IPS-18c (cell line): Measurements from ENCODE around the gene PIH1D1.

ENCODE experiments used
- H3K4me3 ChIP-seq: 2 replicates; pipeline ENCODE4 v1.7.0; 2013; ENCODE audit warnings: low read depth, mild to moderate bottlenecking, low read length, moderate library complexity; ENCODE audit not compliant: insufficient read depth
- H3K9me3 ChIP-seq: one replicate; pipeline ENCODE4 v1.6.1; 2013; ENCODE audit warnings: mild to moderate bottlenecking, low read length, moderate library complexity; ENCODE audit not compliant: control insufficient read depth, insufficient read depth

Gene PIH1D1

GRCh38 chr19:49417088-49417487, 34.5 kb downstream of the PIH1D1 start:
- no peaks in the 10 kb centered on the region for H3K9me3 ChIP-seq
- no peak overlapping the region for H3K4me3 ChIP-seq

- H3K4me3 ChIP-seq, result no peak overlapping the region
- H3K9me3 ChIP-seq, result no peaks in the 10 kb centered on the region
These were observed 35.8 kb downstream of the PIH1D1 start for GRCh38 chr19:49415810-49416200.

DNA sequence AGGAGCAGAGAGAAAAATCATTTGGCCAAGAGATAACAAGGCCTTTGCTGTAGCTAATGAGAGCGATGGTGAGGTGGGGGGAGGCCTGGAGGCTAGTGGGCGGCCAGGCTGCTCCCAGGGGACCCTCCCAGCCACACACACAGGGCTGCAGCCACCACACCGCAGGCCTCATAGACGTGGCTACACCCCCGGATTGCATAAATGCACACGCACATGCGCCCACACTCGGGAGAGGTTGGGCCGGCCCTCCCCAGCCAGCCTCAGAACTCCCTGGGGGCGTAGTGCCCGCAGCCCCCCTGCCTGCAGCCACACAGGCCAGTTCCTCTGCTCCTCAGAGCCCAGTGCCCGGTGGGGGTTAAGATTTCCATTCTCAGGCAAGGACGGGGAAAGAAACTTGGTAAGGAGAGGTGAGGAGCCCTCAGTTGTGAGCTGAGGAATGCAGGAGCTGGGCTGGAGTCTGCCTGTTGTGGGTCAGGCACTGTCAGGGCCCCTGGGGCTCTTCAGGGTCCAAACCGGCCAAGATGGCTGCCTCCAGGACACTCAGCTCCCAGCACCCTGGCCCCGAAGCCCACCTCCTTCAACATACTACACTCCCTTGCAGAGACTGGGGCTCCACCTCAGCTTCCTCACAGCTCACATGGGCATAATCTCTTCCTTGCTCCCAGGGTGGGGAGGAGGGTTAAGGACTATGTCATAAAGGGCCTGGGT, 36.4 kb downstream of the PIH1D1 start:
- no peak overlapping the region for H3K4me3 ChIP-seq
- H3K9me3 ChIP-seq, result no peaks in the 10 kb centered on the region

DNA sequence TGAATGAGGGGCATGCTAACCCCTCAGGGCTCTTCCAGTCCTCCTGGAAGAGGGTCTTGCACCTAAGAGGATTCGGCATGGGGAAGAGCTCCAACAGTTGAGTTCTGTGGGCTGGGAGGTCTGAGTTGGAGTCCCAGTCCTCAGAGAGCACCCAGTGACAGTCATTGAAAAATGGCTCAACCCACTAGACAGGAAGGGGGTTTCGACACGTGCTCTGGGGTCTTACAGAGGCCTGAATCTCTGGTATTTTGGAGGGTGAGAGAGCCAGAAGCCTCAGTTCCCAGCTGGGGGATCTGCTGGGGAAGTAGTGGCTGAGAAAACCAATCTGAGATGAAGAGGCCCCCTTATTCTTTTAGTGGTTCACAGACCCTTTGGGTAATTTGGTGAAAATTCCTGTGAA, 37.4 kb downstream of the PIH1D1 start:
- Histone ChIP-seq H3K4me3 (no peak overlapping the region), H3K9me3 (no peaks in the 10 kb centered on the region)

GRCh38 chr19:49413348-49413747, 38.3 kb downstream of the PIH1D1 start:
- no peaks in the 10 kb centered on the region for H3K9me3 ChIP-seq
- H3K4me3 ChIP-seq, result no peak overlapping the region

GRCh38 chr19:49411681-49412326, 39.8 kb downstream of the PIH1D1 start:
- Histone ChIP-seq H3K4me3 (no peak overlapping the region), H3K9me3 (no peaks in the 10 kb centered on the region)

DNA sequence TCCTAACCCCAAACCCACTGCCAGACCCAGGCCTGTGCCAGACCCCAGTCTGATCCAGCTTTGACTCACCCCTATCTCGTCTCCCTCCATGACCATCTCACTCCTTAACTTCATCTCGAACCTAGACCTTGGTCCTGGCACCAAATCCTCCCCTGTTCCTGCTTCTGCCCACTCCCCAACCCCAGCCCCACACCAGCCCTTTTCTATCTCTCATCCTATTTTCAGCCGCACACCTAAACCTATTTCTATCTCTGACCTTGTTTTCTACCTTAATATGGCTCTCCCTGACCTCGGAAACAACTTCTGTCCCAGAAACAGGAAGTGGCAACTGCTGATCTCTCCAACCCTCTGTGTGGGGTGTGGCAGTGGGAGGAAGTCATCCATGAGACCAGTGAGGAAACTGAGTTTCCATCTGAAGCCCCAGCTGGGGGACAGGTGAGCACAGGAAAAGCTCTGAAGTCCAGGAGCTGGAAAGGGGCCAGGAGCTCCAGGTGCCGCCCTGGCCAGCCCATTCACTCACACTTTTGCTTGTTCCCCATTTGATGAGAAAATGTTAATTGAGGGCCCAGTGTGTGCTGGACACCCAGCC, 42.1 kb downstream of the PIH1D1 start:
- no peak overlapping the region for H3K4me3 ChIP-seq
- no peaks in the 10 kb centered on the region for H3K9me3 ChIP-seq

DNA sequence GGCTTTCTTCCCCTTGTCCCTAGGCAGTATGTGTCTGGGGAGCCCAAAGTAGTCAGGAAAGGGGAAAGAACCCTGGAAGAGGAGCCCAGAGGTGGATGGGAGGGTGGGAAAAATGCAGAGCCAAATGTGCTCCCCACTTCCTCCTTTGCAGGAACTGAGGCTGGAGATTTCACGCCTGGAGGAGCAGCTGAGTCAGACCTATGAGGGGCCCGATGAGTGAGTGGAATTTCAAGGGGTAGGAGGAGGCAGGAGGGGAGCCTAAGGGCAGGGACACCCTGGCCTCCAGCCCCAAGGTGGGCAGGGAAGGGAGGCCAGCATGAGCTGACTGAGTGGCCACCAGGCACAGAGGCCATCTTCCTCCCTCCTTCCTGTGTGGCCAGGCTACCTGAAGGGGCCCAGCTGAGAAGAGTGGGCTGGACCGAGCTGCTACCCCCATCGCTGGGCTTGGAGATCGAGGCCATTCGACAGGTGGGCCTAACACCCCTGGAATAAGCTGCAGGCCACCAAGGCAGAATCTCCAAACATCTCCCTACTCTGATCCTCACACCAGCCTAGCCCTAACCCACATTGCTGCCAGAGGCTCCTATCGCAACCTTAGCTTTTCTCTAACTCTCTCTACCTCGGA, 42.7 kb downstream of the PIH1D1 start:
- Histone ChIP-seq H3K4me3 (no peak overlapping the region), H3K9me3 (no peaks in the 10 kb centered on the region)

DNA sequence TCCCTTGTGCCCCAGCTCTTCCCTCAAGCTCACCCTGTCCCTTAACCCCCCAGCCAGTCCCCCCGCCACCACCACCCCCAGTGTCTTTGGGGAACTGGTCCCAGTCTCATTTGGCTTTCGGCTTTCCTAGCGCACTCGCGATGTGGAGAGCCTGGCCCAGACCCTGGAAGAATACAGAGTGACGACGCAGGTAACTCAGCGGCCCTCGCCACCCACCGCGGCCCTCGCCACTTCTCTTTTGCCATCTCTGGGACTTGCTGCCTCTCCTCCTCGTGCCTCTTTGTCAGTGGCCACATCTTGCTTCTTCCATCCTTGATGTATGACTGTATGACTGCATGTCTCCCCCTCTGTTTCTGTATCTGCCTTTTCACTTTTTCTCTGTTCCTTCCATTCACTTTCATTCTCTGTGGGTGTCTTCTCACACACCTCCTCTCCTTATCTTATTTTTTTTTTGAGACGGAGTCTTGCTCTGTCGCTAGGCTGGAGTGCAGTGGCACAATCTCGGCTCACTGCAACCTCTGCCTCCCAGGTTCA, 44.1 kb downstream of the PIH1D1 start:
- Histone ChIP-seq H3K4me3 (no peak overlapping the region), H3K9me3 (no peaks in the 10 kb centered on the region)

- H3K4me3 ChIP-seq, result no peak overlapping the region
- H3K9me3 ChIP-seq, result no peaks in the 10 kb centered on the region
These were observed 44.5 kb downstream of the PIH1D1 start for GRCh38 chr19:49407079-49407478.

DNA sequence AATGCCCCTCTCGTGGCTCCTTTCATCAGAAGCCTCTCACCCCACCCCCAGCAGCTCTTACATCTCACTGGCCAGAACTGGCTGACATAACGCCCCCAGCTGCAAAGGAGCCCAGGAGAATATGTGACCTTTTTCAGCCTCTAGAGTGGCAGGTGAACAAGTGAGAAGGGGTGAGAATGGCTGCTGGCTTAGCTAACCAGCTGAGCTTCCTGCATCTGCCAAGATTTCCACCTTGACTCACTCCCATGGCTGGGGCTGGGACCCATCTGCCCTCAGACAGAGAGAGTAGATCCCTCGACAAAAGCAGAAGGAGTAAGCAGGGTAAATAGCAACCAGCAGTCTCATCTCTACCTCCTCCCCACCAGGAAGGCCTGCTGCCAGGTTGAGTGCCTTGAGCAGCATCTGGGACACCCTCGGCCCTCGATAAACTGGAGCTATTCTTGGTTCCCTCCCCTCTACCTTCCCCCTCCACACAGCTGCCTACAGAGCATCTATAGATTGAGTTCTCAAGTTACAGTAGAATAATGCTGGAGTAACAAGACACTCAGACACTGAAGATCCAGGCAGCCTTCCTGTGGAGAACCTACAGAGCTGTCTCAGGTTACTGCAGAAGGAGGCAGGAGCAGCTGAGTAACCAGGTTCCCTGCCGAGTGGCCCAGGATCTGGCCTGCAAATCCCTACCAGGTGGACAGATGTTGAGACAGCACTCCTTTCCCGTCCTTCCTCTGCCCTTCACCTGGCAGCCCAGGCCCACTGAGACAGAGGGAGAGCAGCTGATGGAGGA, 48.0 kb downstream of the PIH1D1 start:
- Histone ChIP-seq H3K9me3 (no peaks in the 10 kb centered on the region), H3K4me3 (no peak overlapping the region)

DNA sequence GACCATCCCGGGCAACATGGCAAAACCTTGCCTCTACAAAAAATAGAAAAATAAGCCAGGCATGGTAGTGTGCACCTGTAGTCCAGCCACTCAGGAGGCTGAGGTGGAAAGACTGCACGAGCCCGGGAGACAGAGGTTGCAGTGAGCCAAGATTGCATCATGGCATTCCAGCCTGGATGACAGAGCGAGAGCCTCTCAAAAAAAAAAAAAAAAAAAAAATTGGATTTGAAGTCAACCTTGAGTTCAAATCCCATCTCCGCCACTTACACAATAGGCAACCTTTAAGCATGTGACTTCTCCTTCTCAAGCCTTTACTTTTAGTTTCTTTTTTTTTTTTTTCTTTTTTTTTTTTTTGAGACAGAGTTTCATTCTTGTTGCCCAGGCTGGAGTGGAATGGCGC, 51.6 kb downstream of the PIH1D1 start:
- Histone ChIP-seq H3K9me3 (no peaks in the 10 kb centered on the region), H3K4me3 (no peak overlapping the region)

DNA sequence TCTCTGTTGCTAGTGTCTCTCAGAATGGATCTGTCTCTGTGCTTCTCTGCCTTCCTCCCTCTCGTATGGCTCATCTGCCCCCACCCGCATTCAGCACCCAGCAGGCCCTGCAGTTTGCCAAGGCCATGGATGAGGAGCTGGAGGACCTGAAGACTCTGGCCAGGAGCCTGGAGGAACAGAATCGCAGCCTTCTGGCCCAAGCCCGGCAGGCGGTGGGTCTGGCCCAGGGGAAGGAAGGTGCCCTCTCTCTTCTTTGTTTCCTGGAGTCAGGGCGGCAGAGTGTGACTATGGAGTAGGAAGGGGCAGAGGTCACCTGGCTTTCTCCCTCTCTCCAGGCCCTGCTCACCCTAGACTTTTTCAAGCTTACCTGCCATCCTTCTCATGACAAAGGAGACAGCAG, 52.7 kb downstream of the PIH1D1 start:
- H3K9me3 ChIP-seq, result no peaks in the 10 kb centered on the region
- H3K4me3 ChIP-seq, result no peak overlapping the region

- H3K4me3 ChIP-seq, result no peak overlapping the region
- H3K9me3 ChIP-seq, result no peaks in the 10 kb centered on the region
These were observed 53.5 kb downstream of the PIH1D1 start for GRCh38 chr19:49398001-49398615.

GRCh38 chr19:49396738-49397505, 54.7 kb downstream of the PIH1D1 start:
- Histone ChIP-seq H3K9me3 (no peaks in the 10 kb centered on the region), H3K4me3 (no peak overlapping the region)
